Large intestine (tissue), 3 donors: Measurements from ENCODE around the gene SLC2A13. TPM values are rescaled to one million over a fixed set of nuclear protein-coding genes. Genes with fewer than 3 reads are reported as not detected.

Source experiments
- DNase-seq, 2 donors: peaks; one replicate each; pipeline versions ENCODE4 v3.0.0 to v3.0.0-alpha.2; 2013
- H3K27ac ChIP-seq: one replicate; pipeline ENCODE4 v1.5.1; 2013; ENCODE audit warnings: low read length
- H3K27me3 ChIP-seq: 2 replicates; pipeline ENCODE4 v1.6.1; 2013; ENCODE audit warnings: low read length; ENCODE audit not compliant: control insufficient read depth, insufficient read depth
- H3K36me3 ChIP-seq: 2 replicates; pipeline ENCODE4 v1.6.1; 2013; ENCODE audit warnings: low read length; ENCODE audit not compliant: control insufficient read depth, insufficient read depth
- H3K4me1 ChIP-seq: one replicate; pipeline ENCODE4 v1.6.1; 2013; ENCODE audit warnings: low read length; ENCODE audit not compliant: control insufficient read depth, insufficient read depth
- H3K4me3 ChIP-seq: one replicate; pipeline ENCODE4 v1.5.1; 2013; ENCODE audit warnings: low read length
- H3K9me3 ChIP-seq: one replicate; pipeline ENCODE4 v1.6.1; 2013; ENCODE audit warnings: mild to moderate bottlenecking, low read depth, low read length, moderate library complexity; ENCODE audit not compliant: control insufficient read depth
- WGBS: methylation state at CpG from one replicate; pipeline ENCODE4 v1.1.5; 2013; ENCODE audit warnings: low lambda C conversion rate; ENCODE audit not compliant: insufficient coverage; 5-methylcytosine and 5-hydroxymethylcytosine counted together
- polyA plus RNA-seq: library from polyadenylated mRNA; unstranded; fragments of 120-200 nt; gene quantifications from one replicate; pipeline ENCODE4 v1.2.1, GENCODE V29; 2013

The SLC2A13 gene
- polyA plus RNA-seq, 1 donor = 21.4 TPM

GRCh38 chr12:40078266-40078665, 27.6 kb downstream of the SLC2A13 start:
- Histone ChIP-seq H3K9me3 (peaks cover 19% of the 10 kb centered on the region), H3K4me3 (no peak overlapping the region), H3K36me3 (no peaks in the 10 kb centered on the region), H3K27ac (no peak overlapping the region), H3K27me3 (no peaks in the 10 kb centered on the region), H3K4me1 (no peaks in the 10 kb centered on the region)
- no CpG with 5 or more reads among the region's 2 CpGs for WGBS
- DNase-seq = no peak

- no peaks in the 10 kb centered on the region for H3K4me1 ChIP-seq
- H3K27me3 ChIP-seq = no peaks in the 10 kb centered on the region
- DNase-seq = no peak
- H3K36me3 ChIP-seq = no peaks in the 10 kb centered on the region
- H3K4me3 ChIP-seq = no peak overlapping the region
- peaks cover 13% of the 10 kb centered on the region for H3K9me3 ChIP-seq
- no peak overlapping the region for H3K27ac ChIP-seq
These were observed 30.4 kb downstream of the SLC2A13 start for GRCh38 chr12:40075458-40075857.

- Histone ChIP-seq H3K4me3 (no peak overlapping the region), H3K27me3 (no peaks in the 10 kb centered on the region), H3K9me3 (no peaks in the 10 kb centered on the region), H3K27ac (no peak overlapping the region), H3K4me1 (no peaks in the 10 kb centered on the region), H3K36me3 (no peaks in the 10 kb centered on the region)
- no CpG with 5 or more reads among the region's 2 CpGs for WGBS
- no peak for DNase-seq
These were observed 37.5 kb downstream of the SLC2A13 start for GRCh38 chr12:40068416-40068815.

DNA sequence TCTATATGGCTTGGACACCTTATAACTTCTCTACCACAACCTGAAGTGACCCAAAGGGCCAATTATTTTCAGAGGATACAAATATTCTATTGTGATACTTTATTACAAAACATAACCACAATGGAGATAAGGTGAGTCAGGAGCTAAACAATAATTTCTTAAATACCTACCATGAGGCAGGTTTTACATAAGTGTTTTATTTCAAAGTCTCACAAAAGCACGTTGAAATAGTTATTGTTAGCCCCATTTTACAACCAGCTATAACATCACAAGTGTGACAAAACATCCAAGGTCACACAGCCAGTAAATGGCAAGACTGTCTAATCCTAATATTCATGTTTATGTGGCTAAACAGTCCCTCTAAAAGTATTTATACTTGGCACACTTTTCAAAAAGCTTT, 40.2 kb downstream of the SLC2A13 start:
- H3K4me1 ChIP-seq = no peaks in the 10 kb centered on the region
- no peaks in the 10 kb centered on the region for H3K36me3 ChIP-seq
- H3K27me3 ChIP-seq = no peaks in the 10 kb centered on the region
- no peaks in the 10 kb centered on the region for H3K9me3 ChIP-seq
- no peak for DNase-seq
- no peak overlapping the region for H3K27ac ChIP-seq
- H3K4me3 ChIP-seq = no peak overlapping the region
- no CpG with 5 or more reads among the region's 1 CpG for WGBS

GRCh38 chr12:40063414-40063813, 42.5 kb downstream of the SLC2A13 start:
- Histone ChIP-seq H3K27me3 (no peaks in the 10 kb centered on the region), H3K36me3 (no peaks in the 10 kb centered on the region), H3K9me3 (no peaks in the 10 kb centered on the region), H3K27ac (no peak overlapping the region), H3K4me3 (no peak overlapping the region), H3K4me1 (no peaks in the 10 kb centered on the region)
- 78% methylated on average over 1 of the region's 5 CpGs for WGBS
- no peak for DNase-seq

GRCh38 chr12:40058721-40059190, 47.1 kb downstream of the SLC2A13 start:
- H3K4me3 ChIP-seq = no peak overlapping the region
- H3K4me1 ChIP-seq = no peaks in the 10 kb centered on the region
- peak overlapping the region; percentile 44 for H3K27ac ChIP-seq
- H3K27me3 ChIP-seq = no peaks in the 10 kb centered on the region
- H3K36me3 ChIP-seq = no peaks in the 10 kb centered on the region
- peak; percentile 24 to 64 for DNase-seq
- WGBS = no CpG with 5 or more reads among the region's 3 CpGs
- no peaks in the 10 kb centered on the region for H3K9me3 ChIP-seq

GRCh38 chr12:40056373-40056772, 49.5 kb downstream of the SLC2A13 start:
- no peaks in the 10 kb centered on the region for H3K9me3 ChIP-seq
- no peak for DNase-seq
- H3K27me3 ChIP-seq = no peaks in the 10 kb centered on the region
- no peak overlapping the region for H3K27ac ChIP-seq
- no peaks in the 10 kb centered on the region for H3K36me3 ChIP-seq
- 100% methylated on average over 1 of the region's 1 CpG for WGBS
- H3K4me1 ChIP-seq = no peaks in the 10 kb centered on the region
- no peak overlapping the region for H3K4me3 ChIP-seq

DNA sequence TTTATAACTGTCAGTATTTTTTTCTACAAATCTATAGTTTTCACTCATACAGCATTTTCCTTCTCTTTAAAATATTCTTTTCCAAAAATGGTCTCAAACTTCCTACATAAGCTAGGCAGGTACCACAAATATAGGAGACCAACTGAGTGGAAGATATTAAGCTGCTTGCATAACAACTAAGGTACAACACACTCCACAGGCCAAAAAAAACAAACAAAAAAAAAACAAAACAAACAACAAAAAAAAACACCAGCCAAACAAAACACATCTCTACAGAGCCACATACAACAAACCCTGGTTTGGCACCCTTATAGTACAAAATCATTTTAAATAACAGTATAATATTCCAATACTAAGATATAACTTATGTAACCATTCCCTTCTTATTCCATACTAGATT, 50.1 kb downstream of the SLC2A13 start:
- H3K27ac ChIP-seq = no peak overlapping the region
- no peaks in the 10 kb centered on the region for H3K27me3 ChIP-seq
- DNase-seq = no peak

GRCh38 chr12:40055228-40055579, 50.7 kb downstream of the SLC2A13 start:
- no peak overlapping the region for H3K4me3 ChIP-seq
- no peaks in the 10 kb centered on the region for H3K27me3 ChIP-seq
- no peak for DNase-seq
- no peaks in the 10 kb centered on the region for H3K9me3 ChIP-seq
- no peak overlapping the region for H3K27ac ChIP-seq
- WGBS = 83% methylated on average over 1 of the region's 3 CpGs
- H3K4me1 ChIP-seq = no peaks in the 10 kb centered on the region
- H3K36me3 ChIP-seq = no peaks in the 10 kb centered on the region

More for the DNA sequence above, 50.1 kb downstream of the SLC2A13 start:
- no peaks in the 10 kb centered on the region for H3K36me3 ChIP-seq
- H3K4me1 ChIP-seq = no peaks in the 10 kb centered on the region
- H3K4me3 ChIP-seq = no peak overlapping the region
- no peaks in the 10 kb centered on the region for H3K9me3 ChIP-seq

GRCh38 chr12:40054555-40055227, 51.2 kb downstream of the SLC2A13 start:
- no peaks in the 10 kb centered on the region for H3K36me3 ChIP-seq
- 80% methylated on average over 1 of the region's 6 CpGs for WGBS
- no peak overlapping the region for H3K4me3 ChIP-seq
- H3K4me1 ChIP-seq = no peaks in the 10 kb centered on the region
- H3K9me3 ChIP-seq = no peaks in the 10 kb centered on the region
- DNase-seq = no peak
- H3K27ac ChIP-seq = no peak overlapping the region
- no peaks in the 10 kb centered on the region for H3K27me3 ChIP-seq

DNA sequence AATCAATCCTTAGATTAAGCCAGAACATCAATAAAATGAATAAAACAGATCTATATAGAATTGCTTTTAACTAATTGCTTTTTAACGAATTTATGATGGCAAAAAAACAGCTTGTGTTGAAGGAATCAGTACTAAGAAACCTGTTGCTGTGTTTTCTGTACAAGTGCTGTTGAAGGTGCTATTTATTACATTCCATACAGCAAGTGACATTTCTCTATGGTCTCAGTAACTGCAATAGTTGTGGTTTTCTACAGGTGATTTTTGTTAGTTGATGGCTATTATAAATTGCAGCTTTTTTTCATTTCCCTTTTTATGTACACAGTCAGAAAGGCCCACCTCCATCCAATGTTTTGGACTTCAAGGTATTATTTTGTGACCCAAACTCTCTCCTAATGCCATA, 56.6 kb downstream of the SLC2A13 start:
- Histone ChIP-seq H3K27ac (no peak overlapping the region), H3K4me1 (no peaks in the 10 kb centered on the region), H3K27me3 (no peaks in the 10 kb centered on the region), H3K9me3 (no peaks in the 10 kb centered on the region), H3K4me3 (no peak overlapping the region), H3K36me3 (no peaks in the 10 kb centered on the region)
- no CpG with 5 or more reads among the region's 1 CpG for WGBS
- no peak for DNase-seq
